ENCODE data around the gene KCNH3.
A peak's percentile ranks its signal among the peaks of the same experiment; 100 is the strongest.

DNA sequence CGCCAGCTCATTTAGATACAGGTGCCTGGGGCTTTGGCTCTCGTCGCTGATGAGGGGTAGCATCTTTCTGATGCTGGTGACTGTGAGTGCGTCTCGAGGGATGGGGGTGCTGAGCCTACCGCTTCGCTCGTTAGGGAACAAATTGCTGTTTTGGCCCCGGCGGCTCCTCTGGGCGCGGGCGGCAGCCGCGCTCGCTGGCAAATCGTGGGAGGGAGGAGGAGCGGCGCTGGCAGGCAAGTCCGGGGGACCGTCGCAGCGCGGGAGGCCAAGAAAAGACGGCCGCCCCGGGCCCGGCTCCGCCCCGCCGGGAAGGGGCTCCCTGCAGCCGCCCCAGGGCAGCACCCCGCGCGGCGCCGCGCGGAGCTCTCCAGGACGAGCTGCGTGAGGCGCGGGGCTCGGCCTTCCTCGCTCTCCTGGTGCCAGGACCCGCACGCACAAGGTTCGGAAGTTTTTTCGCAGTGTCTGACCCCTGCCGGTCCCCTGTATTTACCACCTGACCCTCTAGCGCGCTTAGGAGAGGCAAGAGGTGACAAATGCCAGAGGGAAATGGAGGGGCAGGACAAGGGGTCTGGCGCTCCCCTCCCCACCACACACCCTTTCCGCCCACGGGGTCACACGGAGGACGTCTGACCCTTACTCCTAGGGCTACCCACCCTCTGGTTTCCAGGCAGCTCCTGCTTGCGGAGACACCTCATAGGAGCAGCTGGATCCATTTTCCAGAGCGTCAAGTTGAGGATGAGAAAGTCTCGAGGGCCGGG, 899 bp upstream of the KCNH3 start:
- TF ChIP-seq CTCF (tag by site-specific recombination; IDR thresholded peaks at IDR 0.05) = peak; percentile 51; the same call in 1 of the 2 replicates
- no peak for TF ChIP-seq REST (tag by site-specific recombination; IDR thresholded peaks at IDR 0.05)
- TF ChIP-seq HOXA7 (CRISPR knock-in tag; IDR thresholded peaks at IDR 0.05; ENCODE audit: borderline replicate concordance) = no peak
- no peak for TF ChIP-seq ZNF121 (tag by site-specific recombination; IDR thresholded peaks at IDR 0.05)
- no peak for TF ChIP-seq ZNF214 (tag by site-specific recombination; IDR thresholded peaks at IDR 0.05; ENCODE audit: borderline replicate concordance)
- no peak for TF ChIP-seq ZFP3 (tag by site-specific recombination; IDR thresholded peaks at IDR 0.05; ENCODE audit: low read depth)
- TF ChIP-seq YY1 (tag by site-specific recombination; IDR thresholded peaks at IDR 0.05) = no peak

Measured in HEK293 (cell line).